MCF 10A (cell line): ENCODE measurements around the gene VAPA. TPM values are rescaled to one million over a fixed set of nuclear protein-coding genes. Genes with fewer than 3 reads are reported as not detected.

Experiments
- BruUV-seq: library from RNA; stranded (reverse); fragments of 400-500 nt; replicated peaks from 2 replicates; lab custom pipeline; 2021; lab: Mats Ljungman, UMichigan
- CTCF ChIA-PET: fragments of 300-600 bp; sonication (Branson Sonifier 250); formaldehyde crosslinking; extraction: SDS; loops from one replicate; lab custom pipeline; 2021; ENCODE audit warnings: antibody characterized with exemption, inconsistent platforms; lab: Yijun Ruan, JAX
- POLR2A ChIA-PET: fragments of 300-600, 350-650 bp; sonication (Branson Sonifier 250); formaldehyde crosslinking; extraction: SDS; loops from one replicate; lab custom pipeline; 2020; ENCODE audit warnings: antibody characterized with exemption, inconsistent platforms; lab: Yijun Ruan, JAX
- DNase-seq: peaks from one replicate; pipeline ENCODE4 v3.0.0-alpha.2; 2018; ENCODE audit not compliant: unreplicated experiment
- H3K27ac Mint-ChIP-seq: one replicate; pipeline ENCODE4 v1.8.0; 2022; ENCODE audit warnings: mild to moderate bottlenecking, low read depth, mixed read lengths; ENCODE audit not compliant: unreplicated experiment
- H3K27me3 Mint-ChIP-seq: one replicate; pipeline ENCODE4 v1.8.0; 2022; ENCODE audit warnings: mixed read lengths; ENCODE audit not compliant: insufficient read depth, unreplicated experiment
- H3K36me3 Mint-ChIP-seq: one replicate; pipeline ENCODE4 v1.8.0; 2022; ENCODE audit warnings: mild to moderate bottlenecking, moderate library complexity, mixed read lengths; ENCODE audit not compliant: insufficient read depth, unreplicated experiment
- H3K4me1 Mint-ChIP-seq: one replicate; pipeline ENCODE4 v1.8.0; 2022; ENCODE audit warnings: mixed read lengths; ENCODE audit not compliant: insufficient read depth, unreplicated experiment
- H3K4me3 Mint-ChIP-seq: one replicate; pipeline ENCODE4 v1.8.0; 2022; ENCODE audit warnings: mild to moderate bottlenecking, moderate library complexity, mixed read lengths; ENCODE audit not compliant: unreplicated experiment
- H3K9me3 Mint-ChIP-seq: one replicate; pipeline ENCODE4 v1.8.0; 2022; ENCODE audit warnings: mixed read lengths; ENCODE audit not compliant: unreplicated experiment
- intact Hi-C: fragments of 100-400 bp; cut with micrococcal nuclease; formaldehyde crosslinking; loops from 2 replicates; pipeline ENCODE4 v1.14.1; 2022
- total RNA-seq: library from RNA; stranded (reverse); gene quantifications from 2 replicates; pipeline ENCODE4 v1.2.3, GENCODE V29; 2022
- TF ChIP-seq, protein P1 (sequence below): fragments of 200-600 bp; IDR thresholded peaks from one replicate; pipeline ENCODE4 v1.8.0; 2022; ENCODE audit warnings: antibody characterized with exemption, mild to moderate bottlenecking; ENCODE audit not compliant: unreplicated experiment

The VAPA gene
- total RNA-seq, 1 experiment from 2014 or later: 286 TPM

DNA sequence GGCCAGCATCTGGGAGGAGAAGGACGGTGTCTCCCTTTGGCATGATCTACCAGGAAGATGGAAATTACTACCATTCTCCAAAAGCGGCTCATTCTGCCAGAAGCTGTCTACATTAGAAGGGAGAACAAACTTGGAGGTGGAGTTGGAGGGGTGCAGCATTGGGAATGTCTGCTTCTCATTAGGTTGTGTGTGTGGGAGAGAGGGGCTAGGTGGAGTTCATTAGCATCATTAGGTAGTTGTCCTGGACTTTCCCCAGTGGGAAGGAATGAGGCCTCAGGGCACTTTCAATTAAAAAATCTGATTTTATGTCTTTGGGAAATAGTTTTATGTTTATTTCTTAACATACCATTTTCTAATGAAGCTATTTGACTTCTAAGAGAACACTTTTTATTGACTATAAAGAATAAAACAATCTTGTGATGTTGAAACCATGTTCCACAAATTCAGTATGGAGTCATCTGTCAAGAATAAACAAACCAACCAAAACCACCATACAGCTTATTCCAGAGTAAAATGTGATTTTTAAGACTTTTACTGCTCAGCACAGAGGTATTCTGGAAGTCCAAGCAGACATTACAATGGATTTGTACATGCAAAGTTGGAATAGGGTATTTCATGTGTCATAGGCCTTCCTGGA is 60.6 kb downstream of the VAPA start:
- BruUV-seq: no TSS peak
- Mint-ChIP-seq H3K27me3 (peaks cover 6% of the 10 kb centered on the region), H3K36me3 (no peaks in the 10 kb centered on the region), H3K4me3 (no peak overlapping the region), H3K9me3 (peaks cover 11% of the 10 kb centered on the region), H3K4me1 (no peaks in the 10 kb centered on the region), H3K27ac (no peak overlapping the region)
- TF ChIP-seq, protein P1, sequence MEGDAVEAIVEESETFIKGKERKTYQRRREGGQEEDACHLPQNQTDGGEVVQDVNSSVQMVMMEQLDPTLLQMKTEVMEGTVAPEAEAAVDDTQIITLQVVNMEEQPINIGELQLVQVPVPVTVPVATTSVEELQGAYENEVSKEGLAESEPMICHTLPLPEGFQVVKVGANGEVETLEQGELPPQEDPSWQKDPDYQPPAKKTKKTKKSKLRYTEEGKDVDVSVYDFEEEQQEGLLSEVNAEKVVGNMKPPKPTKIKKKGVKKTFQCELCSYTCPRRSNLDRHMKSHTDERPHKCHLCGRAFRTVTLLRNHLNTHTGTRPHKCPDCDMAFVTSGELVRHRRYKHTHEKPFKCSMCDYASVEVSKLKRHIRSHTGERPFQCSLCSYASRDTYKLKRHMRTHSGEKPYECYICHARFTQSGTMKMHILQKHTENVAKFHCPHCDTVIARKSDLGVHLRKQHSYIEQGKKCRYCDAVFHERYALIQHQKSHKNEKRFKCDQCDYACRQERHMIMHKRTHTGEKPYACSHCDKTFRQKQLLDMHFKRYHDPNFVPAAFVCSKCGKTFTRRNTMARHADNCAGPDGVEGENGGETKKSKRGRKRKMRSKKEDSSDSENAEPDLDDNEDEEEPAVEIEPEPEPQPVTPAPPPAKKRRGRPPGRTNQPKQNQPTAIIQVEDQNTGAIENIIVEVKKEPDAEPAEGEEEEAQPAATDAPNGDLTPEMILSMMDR: no peak
- CTCF ChIA-PET: interaction anchor here (0.6 to 7.5 kb wide), 3 partner anchors 21 to 542 kb away, joined by 3 to 167 read pairs (median 3); no protein-coding TSS in a partner anchor
- DNase-seq: no peak
- POLR2A ChIA-PET: interaction anchor here (0.7 to 5.4 kb wide), 2 partner anchors 483 to 544 kb away, joined by 3 to 38 read pairs; no protein-coding TSS in a partner anchor
- intact Hi-C loops: no loop called here

DNA sequence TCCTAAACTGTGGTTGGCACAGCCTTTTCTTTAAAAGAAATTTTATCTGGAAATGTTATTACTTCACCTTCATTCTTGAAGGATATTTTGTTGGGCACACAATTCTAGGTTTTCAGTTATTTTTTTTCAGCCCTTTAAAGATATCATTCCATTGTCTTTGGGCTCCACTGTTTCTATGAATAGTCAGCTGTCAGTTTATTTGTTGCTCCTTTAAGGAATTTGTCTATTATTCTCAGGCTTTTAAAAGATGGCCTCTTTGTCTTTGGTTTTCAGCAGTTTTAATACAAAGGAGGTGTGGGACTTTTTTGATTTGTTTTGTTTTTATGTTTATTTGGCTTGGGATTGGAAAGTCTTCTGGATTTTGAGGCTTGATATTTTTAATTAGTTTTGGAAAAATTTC is 61.8 kb downstream of the VAPA start:
- intact Hi-C loops: no loop called here
- Mint-ChIP-seq H3K9me3 (peaks cover 23% of the 10 kb centered on the region), H3K36me3 (no peaks in the 10 kb centered on the region), H3K27me3 (peaks cover 19% of the 10 kb centered on the region), H3K4me1 (no peaks in the 10 kb centered on the region), H3K4me3 (no peak overlapping the region), H3K27ac (no peak overlapping the region)
- BruUV-seq: no TSS peak
- no peak for DNase-seq
- TF ChIP-seq, protein P1: no peak
- CTCF ChIA-PET: interaction anchor here (0.6 kb wide), 1 partner anchor 585 kb away, joined by 3 read pairs; no protein-coding TSS in a partner anchor
- POLR2A ChIA-PET: interaction anchor here (1.4 kb wide), 1 partner anchor 550 kb away, joined by 6 read pairs; the partner anchor contains the start of gene NAPG

DNA sequence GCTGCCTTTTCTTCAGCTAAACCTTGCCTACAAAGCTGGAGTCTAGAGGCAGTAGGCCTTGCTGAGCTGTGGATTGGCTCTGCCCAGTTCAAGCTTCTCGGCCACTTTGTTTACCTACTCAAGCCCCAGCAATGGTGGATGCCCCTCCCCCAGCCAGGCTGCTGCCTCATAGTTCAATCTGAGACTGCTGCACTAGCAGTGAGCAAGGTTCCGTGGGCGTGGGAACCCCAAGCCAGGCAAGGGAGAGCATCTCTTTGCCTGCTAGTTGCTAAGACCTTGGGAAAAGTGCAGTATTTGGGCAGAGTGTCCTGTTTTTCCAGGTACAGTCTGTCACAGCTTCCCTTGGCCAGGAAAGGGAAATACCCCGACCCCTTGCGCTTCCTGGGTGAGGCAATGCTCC is 68.9 kb downstream of the VAPA start:
- no peaks in the 10 kb centered on the region for H3K4me1 Mint-ChIP-seq
- POLR2A ChIA-PET: no interaction called here
- intact Hi-C loops: no loop called here
- H3K36me3 Mint-ChIP-seq: no peaks in the 10 kb centered on the region
- H3K27ac Mint-ChIP-seq: no peak overlapping the region
- CTCF ChIA-PET: interaction anchor here (1.0 to 1.2 kb wide), 2 partner anchors 11 to 33 kb away, joined by 4 to 5 read pairs; no protein-coding TSS in a partner anchor
- H3K4me3 Mint-ChIP-seq: no peak overlapping the region
- peaks cover 23% of the 10 kb centered on the region for H3K9me3 Mint-ChIP-seq
- H3K27me3 Mint-ChIP-seq: peaks cover 27% of the 10 kb centered on the region
- BruUV-seq: no TSS peak
- DNase-seq: no peak
- TF ChIP-seq, protein P1: no peak

DNA sequence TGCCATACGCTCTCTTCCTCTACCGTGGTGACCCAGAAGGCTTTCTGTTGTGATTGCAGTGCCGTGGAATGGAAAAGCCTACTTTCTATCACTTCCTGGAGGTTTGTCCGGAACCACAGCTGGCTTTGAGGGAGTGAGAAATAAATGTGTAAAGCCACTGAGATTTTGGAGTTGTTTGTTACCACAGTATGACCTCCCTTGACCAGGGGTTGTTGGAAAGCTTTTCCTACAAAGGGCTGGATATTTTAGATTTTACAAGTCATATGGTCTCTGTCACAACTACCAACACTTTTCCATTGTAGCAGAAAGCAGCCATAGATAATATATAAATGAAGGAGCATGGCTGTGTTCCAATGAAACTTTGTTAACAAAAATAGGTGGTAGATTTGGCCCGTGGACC is 70.3 kb downstream of the VAPA start:
- TF ChIP-seq, protein P1: no peak
- no peak overlapping the region for H3K27ac Mint-ChIP-seq
- DNase-seq: no peak
- peaks cover 23% of the 10 kb centered on the region for H3K9me3 Mint-ChIP-seq
- H3K4me3 Mint-ChIP-seq: no peak overlapping the region
- ChIA-PET CTCF (no interaction called here), POLR2A (interaction anchor here (0.6 to 1.0 kb wide), 2 partner anchors 19 to 297 kb away, joined by 3 to 4 read pairs; no protein-coding TSS in a partner anchor)
- peaks cover 24% of the 10 kb centered on the region for H3K27me3 Mint-ChIP-seq
- H3K4me1 Mint-ChIP-seq: no peaks in the 10 kb centered on the region
- no peaks in the 10 kb centered on the region for H3K36me3 Mint-ChIP-seq
- intact Hi-C loops: no loop called here
- no TSS peak for BruUV-seq
